22Rv1 (cell line): Measurements from ENCODE around the gene CAMK2D.

Experiments
- ZFX ChIP-seq: fragments of 450-650 bp; IDR thresholded peaks from 2 replicates; pipeline ENCODE4 v1.6.1; 2017; ENCODE audit warnings: antibody characterized with exemption, borderline replicate concordance
- TF ChIP-seq, protein P1 (sequence below): fragments of 450-650 bp; IDR thresholded peaks from 2 replicates; pipeline ENCODE4 v1.5.1; 2017; ENCODE audit warnings: mild to moderate bottlenecking

DNA sequence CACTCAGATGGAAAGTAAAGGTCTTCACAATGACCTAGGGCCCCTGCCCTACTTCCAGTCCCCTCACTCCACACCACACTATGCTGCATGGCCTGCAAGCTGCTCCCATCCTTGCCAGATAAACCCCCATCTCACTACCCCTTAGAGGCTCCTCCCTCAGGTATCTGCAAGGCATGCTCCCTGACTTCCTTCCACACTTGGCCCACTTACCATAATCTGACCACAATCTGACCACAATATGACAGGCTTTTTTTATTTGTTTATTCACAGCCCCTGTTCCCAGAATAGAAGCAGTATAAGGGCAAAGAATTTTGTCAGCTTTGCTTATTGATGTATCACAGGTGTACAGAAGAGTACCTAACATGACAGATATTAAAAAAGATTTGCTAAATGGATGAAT is 124.7 kb downstream of the CAMK2D start:
- TF ChIP-seq, protein P1, sequence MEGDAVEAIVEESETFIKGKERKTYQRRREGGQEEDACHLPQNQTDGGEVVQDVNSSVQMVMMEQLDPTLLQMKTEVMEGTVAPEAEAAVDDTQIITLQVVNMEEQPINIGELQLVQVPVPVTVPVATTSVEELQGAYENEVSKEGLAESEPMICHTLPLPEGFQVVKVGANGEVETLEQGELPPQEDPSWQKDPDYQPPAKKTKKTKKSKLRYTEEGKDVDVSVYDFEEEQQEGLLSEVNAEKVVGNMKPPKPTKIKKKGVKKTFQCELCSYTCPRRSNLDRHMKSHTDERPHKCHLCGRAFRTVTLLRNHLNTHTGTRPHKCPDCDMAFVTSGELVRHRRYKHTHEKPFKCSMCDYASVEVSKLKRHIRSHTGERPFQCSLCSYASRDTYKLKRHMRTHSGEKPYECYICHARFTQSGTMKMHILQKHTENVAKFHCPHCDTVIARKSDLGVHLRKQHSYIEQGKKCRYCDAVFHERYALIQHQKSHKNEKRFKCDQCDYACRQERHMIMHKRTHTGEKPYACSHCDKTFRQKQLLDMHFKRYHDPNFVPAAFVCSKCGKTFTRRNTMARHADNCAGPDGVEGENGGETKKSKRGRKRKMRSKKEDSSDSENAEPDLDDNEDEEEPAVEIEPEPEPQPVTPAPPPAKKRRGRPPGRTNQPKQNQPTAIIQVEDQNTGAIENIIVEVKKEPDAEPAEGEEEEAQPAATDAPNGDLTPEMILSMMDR, result no peak
- TF ChIP-seq ZFX, result no peak
